HepG2 (cell line): Measurements from ENCODE around the gene LARP4. TPM values are rescaled to one million over a fixed set of nuclear protein-coding genes. Genes with fewer than 3 reads are reported as not detected.

Experiments
- ATAC-seq: fragments of 200-7000 bp; cut with Tn5 transposase; 3 replicates; pipeline ENCODE4 v1.9.1; 2020; ENCODE audit warnings: mild to moderate bottlenecking, moderate library complexity
- BruUV-seq: library from RNA; stranded (reverse); fragments of 400-500 nt; replicated peaks from 2 replicates; lab custom pipeline; 2021; lab: Mats Ljungman, UMichigan
- CTCF ChIA-PET: fragments of 300-600 bp; formaldehyde crosslinking; extraction: SDS; loops from one replicate; lab custom pipeline; 2021; ENCODE audit warnings: low total read pairs, inconsistent platforms, low intra/inter-chr PET ratio; lab: Yijun Ruan, JAX
- POLR2A ChIA-PET: fragments of 350-600 bp; sonication (Branson Sonifier 250); formaldehyde crosslinking; loops from one replicate; lab custom pipeline; 2020; ENCODE audit warnings: antibody characterized with exemption, inconsistent platforms; lab: Yijun Ruan, JAX
- DNase-seq: peaks from one replicate; pipeline ENCODE4 v3.0.0-alpha.2; 2015; ENCODE audit warnings: low spot score
- FAIRE-seq: peaks from 3 replicates; lab custom pipeline; 2011; peaks lifted over from hg19 to GRCh38; lab: Jason Lieb, UNC
- H2AFZ ChIP-seq: one replicate; pipeline ENCODE4 v1.6.1; 2011; ENCODE audit warnings: low read length, inconsistent platforms
- H3K27ac ChIP-seq: fragments of 300-600 bp; 3 replicates; pipeline ENCODE4 v1.8.0; 2011; ENCODE audit warnings: mixed run types, mild to moderate bottlenecking, mixed read lengths, low read length, inconsistent platforms; ENCODE audit not compliant: insufficient read depth; ENCODE audit errors: extremely low read length
- H3K27me3 ChIP-seq, 2 experiments: fragments of 200-600 bp in 1 of 2; 2 replicates in 1 of 2; 3 replicates in 1 of 2; pipeline versions ENCODE4 v1.6.0 to v1.8.0; 2011; ENCODE audit warnings: low read length in 2 of 2, mild to moderate bottlenecking in 2 of 2, moderate library complexity in 2 of 2, inconsistent platforms in 1 of 2; ENCODE audit not compliant: insufficient read depth in 2 of 2, control insufficient read depth in 1 of 2
- H3K36me3 ChIP-seq, 2 experiments: fragments of 200-600 bp in 1 of 2; replicated peaks in 1 of 2; 2 replicates in 1 of 2; 3 replicates in 1 of 2; pipeline versions ENCODE4 v1.5.1 to v1.8.0; 2011; ENCODE audit warnings: low read length in 2 of 2, inconsistent platforms in 1 of 2; ENCODE audit not compliant: insufficient read depth in 2 of 2, control insufficient read depth in 1 of 2
- H3K4me1 ChIP-seq: 2 replicates; pipeline ENCODE4 v1.5.1; 2012; ENCODE audit warnings: low read length, inconsistent platforms; ENCODE audit not compliant: insufficient read depth
- H3K4me2 ChIP-seq: 2 replicates; pipeline ENCODE4 v1.6.0; 2011; ENCODE audit warnings: low read depth, low read length, inconsistent platforms
- H3K4me3 ChIP-seq, 3 experiments: fragments of 200-600 bp in 1 of 3; sonication (generic), shearing (Covaris generic) in 1 of 3; replicated peaks in 1 of 3; 2 replicates each; pipeline ENCODE4 v1.5.1; 2011 to 2016; ENCODE audit warnings: low read length in 3 of 3, inconsistent platforms in 2 of 3, low read depth in 2 of 3, mild to moderate bottlenecking in 2 of 3, control low read depth in 1 of 3, mixed read lengths in 1 of 3; ENCODE audit not compliant: insufficient read depth in 1 of 3
- H3K79me2 ChIP-seq: one replicate; pipeline ENCODE4 v1.6.1; 2011; ENCODE audit warnings: low read length, inconsistent platforms; ENCODE audit not compliant: insufficient read depth
- H3K9ac ChIP-seq: 2 replicates; pipeline ENCODE4 v1.6.0; 2011; ENCODE audit warnings: mild to moderate bottlenecking, low read depth, low read length, inconsistent platforms; ENCODE audit not compliant: insufficient read depth
- H3K9me3 ChIP-seq: 2 replicates; pipeline ENCODE4 v1.5.1; 2012; ENCODE audit warnings: mild to moderate bottlenecking, low read length
- H4K20me1 ChIP-seq: 2 replicates; pipeline ENCODE4 v1.6.0; 2011; ENCODE audit warnings: inconsistent platforms, mild to moderate bottlenecking, low read length, moderate library complexity; ENCODE audit not compliant: insufficient read depth
- ZBTB10 ChIP-seq: sonication (generic); formaldehyde crosslinking; IDR thresholded peaks from 2 replicates; pipeline ENCODE4 v1.4.0; 2020; ENCODE audit warnings: missing genetic modification reagents, borderline replicate concordance
- ZNF317 ChIP-seq: sonication (generic); formaldehyde crosslinking; IDR thresholded peaks from 2 replicates; pipeline ENCODE4 v1.5.0; 2020; ENCODE audit warnings: mild to moderate bottlenecking, missing genetic modification reagents
- ZNF382 ChIP-seq: sonication (generic); formaldehyde crosslinking; IDR thresholded peaks from 2 replicates; pipeline ENCODE4 v1.5.0; 2020; ENCODE audit warnings: missing genetic modification reagents, mild to moderate bottlenecking, borderline replicate concordance
- WGBS: methylation state at CpG from one replicate; pipeline ENCODE4 v1.1.6; 2017; ENCODE audit warnings: low lambda C conversion rate; 5-methylcytosine and 5-hydroxymethylcytosine counted together
- in situ Hi-C: cut with HindIII; loops from 2 replicates; pipeline ENCODE4 v1.10.0; 2017; ENCODE audit warnings: low pct_unique_long_range_greater_than_20kb; ENCODE audit not compliant: extremely low pct_ligation_motif_present
- intact Hi-C: fragments of 100-400 bp; cut with micrococcal nuclease; formaldehyde crosslinking; loops from one replicate; pipeline ENCODE4 v1.10.0; 2022; ENCODE audit not compliant: unreplicated experiment
- polyA plus RNA-seq, 8 experiments: library from polyadenylated mRNA; depleted of rRNA in 3 of 8; stranded (reverse) in 7 of 8; unstranded in 1 of 8; fragments of >200 nt; fragmentation: Illumina TruSeq in 4 of 8; extraction: Trizol in 4 of 8; gene quantifications; 2 replicates each; pipeline versions ENCODE4 v1.2.1 to v1.2.3, GENCODE V29; 2011 to 2016; ENCODE audit warnings: low read depth in 4 of 8, missing spikeins in 1 of 8, mixed read lengths in 1 of 8; ENCODE audit not compliant: insufficient read depth in 1 of 8
- total RNA-seq, 5 experiments: library from RNA; depleted of rRNA; stranded (reverse); fragments of >200 nt; fragmentation: Illumina TruSeq; extraction: Trizol; gene quantifications; 2 replicates each; pipeline ENCODE4 v1.2.3, GENCODE V29; 2016; ENCODE audit warnings: low read depth in 1 of 5

LARP4 gene
- total and polyA plus RNA-seq, 2 of the 13 experiments (the other 11 are each of a cell fraction or from before 2014, with no cell fraction given): 16.4 to 42.7 TPM

- Histone ChIP-seq H3K36me3 (no peaks in the 10 kb centered on the region), H3K4me2 (peak overlapping the region; percentile 68), H3K27ac (no peak overlapping the region), H3K4me1 (peaks cover 26% of the 10 kb centered on the region), H4K20me1 (no peaks in the 10 kb centered on the region), H3K4me3 (peak overlapping the region in 2 of 3 experiments; percentile 40 to 50; a peak in 3 of 6 replicates), H3K79me2 (no peaks in the 10 kb centered on the region), H3K9ac (no peak overlapping the region), H3K9me3 (no peaks in the 10 kb centered on the region), H2AFZ (no peak overlapping the region), H3K27me3 (no peaks in the 10 kb centered on the region; a peak in 1 of 5 replicates)
- CTCF ChIA-PET: no interaction called here
- TF ChIP-seq ZNF317 (CRISPR knock-in tag): peak; percentile 97
- TF ChIP-seq ZNF382 (CRISPR knock-in tag): no peak
- no peak for TF ChIP-seq ZBTB10
- DNase-seq: peak; percentile 45
- no TSS peak for BruUV-seq
- intact Hi-C loops: no loop called here
- peak; percentile 96 for ATAC-seq
- POLR2A ChIA-PET: interaction anchor here (1.0 to 1.6 kb wide), 2 partner anchors 12 to 37 kb away, joined by 3 to 4 read pairs; no protein-coding TSS in a partner anchor
- in situ Hi-C loops: no loop called here
- no peak for FAIRE-seq
- WGBS: 21% methylated on average over 7 of the region's 11 CpGs
Measured at GRCh38 chr12:50351120-50352043, 49.3 kb upstream of the LARP4 start.
